ENCODE measurements around the gene TMEM178B. TPM values are rescaled to one million over a fixed set of nuclear protein-coding genes. Genes with fewer than 3 reads are reported as not detected.
A peak's percentile ranks its signal among the peaks of the same experiment; 100 is the strongest.

Gene TMEM178B
- total RNA-seq, 4 donors from 2014 or later, result 7.7 to 49.9 (median 25.9) TPM

DNA sequence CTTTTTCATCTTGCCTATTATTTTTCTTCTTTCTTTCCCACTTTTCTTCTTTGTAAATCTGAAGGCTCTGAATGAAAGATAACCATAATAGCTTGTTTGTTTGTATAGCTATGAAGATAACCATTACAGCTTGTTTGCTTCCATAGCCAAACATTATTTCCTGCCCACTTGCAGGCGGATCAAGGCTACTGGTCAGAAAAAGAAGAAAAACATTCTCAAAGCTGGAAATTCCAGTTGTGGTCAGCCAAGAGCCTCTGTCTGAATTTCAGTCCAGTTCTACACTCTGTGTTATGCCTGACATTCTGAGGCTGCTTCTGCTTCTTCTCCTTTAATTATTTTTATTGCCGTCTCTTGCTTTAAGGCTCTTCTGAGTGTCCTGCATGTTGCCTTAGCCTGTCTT lies 48.9 kb downstream of the TMEM178B start:
- Histone ChIP-seq H3K36me3 (no peaks in the 10 kb centered on the region), H3K27ac (peak overlapping the region; percentile 9 to 47 (median 13)), H3K4me1 (peaks cover 9 to 20% of the 10 kb centered on the region in 2 donors), H3K27me3 (no peaks in the 10 kb centered on the region), H3K9me3 (no peaks in the 10 kb centered on the region), H3K4me3 (replicated peaks in 1 of 3) (no peak overlapping the region)
- WGBS, 2 donors, result 30 to 49% methylated on average over 2 of the region's 2 CpGs
- TF ChIP-seq, protein P1, sequence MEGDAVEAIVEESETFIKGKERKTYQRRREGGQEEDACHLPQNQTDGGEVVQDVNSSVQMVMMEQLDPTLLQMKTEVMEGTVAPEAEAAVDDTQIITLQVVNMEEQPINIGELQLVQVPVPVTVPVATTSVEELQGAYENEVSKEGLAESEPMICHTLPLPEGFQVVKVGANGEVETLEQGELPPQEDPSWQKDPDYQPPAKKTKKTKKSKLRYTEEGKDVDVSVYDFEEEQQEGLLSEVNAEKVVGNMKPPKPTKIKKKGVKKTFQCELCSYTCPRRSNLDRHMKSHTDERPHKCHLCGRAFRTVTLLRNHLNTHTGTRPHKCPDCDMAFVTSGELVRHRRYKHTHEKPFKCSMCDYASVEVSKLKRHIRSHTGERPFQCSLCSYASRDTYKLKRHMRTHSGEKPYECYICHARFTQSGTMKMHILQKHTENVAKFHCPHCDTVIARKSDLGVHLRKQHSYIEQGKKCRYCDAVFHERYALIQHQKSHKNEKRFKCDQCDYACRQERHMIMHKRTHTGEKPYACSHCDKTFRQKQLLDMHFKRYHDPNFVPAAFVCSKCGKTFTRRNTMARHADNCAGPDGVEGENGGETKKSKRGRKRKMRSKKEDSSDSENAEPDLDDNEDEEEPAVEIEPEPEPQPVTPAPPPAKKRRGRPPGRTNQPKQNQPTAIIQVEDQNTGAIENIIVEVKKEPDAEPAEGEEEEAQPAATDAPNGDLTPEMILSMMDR (IDR thresholded peaks at IDR 0.05), result no peak
- no peak for TF ChIP-seq POLR2A (IDR thresholded peaks at IDR 0.05)
- DNase-seq, result peak in 1 of 2 donors; percentile 29
- intact Hi-C loops (cut with DNase I), result no loop called here

DNA sequence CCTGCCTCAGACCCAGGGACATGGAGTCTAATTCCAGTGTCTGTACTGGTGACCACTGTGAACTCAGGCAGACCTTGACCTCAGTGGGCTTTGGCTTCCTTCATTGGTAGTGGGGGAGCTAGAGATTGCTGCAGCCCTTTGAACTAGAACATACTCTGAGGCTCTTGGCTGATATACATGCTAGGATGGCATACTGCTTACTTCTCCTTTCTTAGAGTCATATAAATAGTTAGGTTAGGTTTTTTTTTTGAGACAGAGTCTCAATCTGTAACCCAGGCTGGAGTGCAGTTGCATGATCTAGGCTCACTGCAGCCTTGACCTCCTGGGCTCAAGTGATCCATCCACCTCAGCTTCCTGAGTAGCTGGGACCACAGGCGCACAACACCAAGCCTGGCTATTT lies 49.7 kb downstream of the TMEM178B start:
- no peak for DNase-seq
- intact Hi-C loops (cut with DNase I), result no loop called here

DNA sequence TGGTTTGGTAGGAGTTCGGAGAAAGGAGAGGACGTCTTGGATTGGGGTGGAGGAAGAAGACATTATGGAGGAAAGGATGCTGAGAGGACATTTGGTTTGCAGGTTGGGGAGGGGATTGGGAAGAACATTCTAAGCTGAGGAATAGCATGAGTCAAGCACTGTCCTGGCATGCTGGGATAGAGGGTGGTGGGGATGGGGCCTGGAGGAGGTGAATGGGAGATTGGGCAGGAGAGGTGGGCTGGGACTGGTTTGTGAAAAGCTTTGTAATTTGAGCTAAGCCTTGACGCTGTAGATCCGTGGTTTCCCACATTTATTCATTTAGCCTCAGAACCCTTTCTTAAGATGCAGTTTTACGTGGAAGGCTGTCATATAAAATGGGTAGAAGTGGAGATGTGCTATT lies 52.2 kb downstream of the TMEM178B start:
- intact Hi-C loops (cut with DNase I), result no loop called here
- Histone ChIP-seq H3K4me3 (replicated peaks in 1 of 3) (no peak overlapping the region), H3K27me3 (no peaks in the 10 kb centered on the region), H3K9me3 (no peaks in the 10 kb centered on the region), H3K36me3 (no peaks in the 10 kb centered on the region), H3K4me1 (peaks cover 9 to 10% of the 10 kb centered on the region in 2 donors), H3K27ac (no peak overlapping the region)
- no peak for DNase-seq
- TF ChIP-seq, protein P1 (IDR thresholded peaks at IDR 0.05), result no peak
- TF ChIP-seq POLR2A (IDR thresholded peaks at IDR 0.05), result no peak
- 79 to 80% methylated on average over 5 of the region's 5 CpGs for WGBS, 2 donors

More for the DNA sequence above, 49.7 kb downstream of the TMEM178B start:
- Histone ChIP-seq H3K4me3 (replicated peaks in 1 of 3) (no peak overlapping the region), H3K9me3 (no peaks in the 10 kb centered on the region), H3K27ac (peak overlapping the region in 1 of 3 donors; percentile 47), H3K27me3 (no peaks in the 10 kb centered on the region), H3K36me3 (no peaks in the 10 kb centered on the region), H3K4me1 (peaks cover 9 to 20% of the 10 kb centered on the region in 2 donors)
- TF ChIP-seq, protein P1 (IDR thresholded peaks at IDR 0.05), result no peak
- no peak for TF ChIP-seq POLR2A (IDR thresholded peaks at IDR 0.05)
- 95% methylated on average over 1 of the region's 1 CpG for WGBS, 2 donors

DNA sequence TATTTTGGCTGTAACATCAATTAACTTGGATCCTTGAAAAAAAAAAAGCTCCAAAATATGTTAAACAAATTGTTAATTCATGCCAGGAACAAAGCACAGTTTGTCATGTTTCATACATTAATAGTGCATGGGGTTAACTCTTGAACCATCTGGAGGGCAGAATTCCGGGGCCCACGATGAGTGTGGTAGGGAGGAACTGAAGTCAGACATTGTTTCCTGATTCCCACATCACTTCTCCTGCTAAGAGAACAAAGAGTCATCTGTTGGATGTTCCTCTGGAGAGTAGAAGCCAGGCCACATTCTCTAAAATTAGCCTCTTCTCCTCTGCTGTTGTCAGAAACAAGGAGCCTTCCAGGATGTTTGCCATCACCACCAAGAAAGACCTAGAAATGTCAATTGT lies 54.6 kb downstream of the TMEM178B start:
- no peak for TF ChIP-seq POLR2A (IDR thresholded peaks at IDR 0.05)
- TF ChIP-seq, protein P1 (IDR thresholded peaks at IDR 0.05), result no peak
- Histone ChIP-seq H3K27ac (no peak overlapping the region), H3K9me3 (no peaks in the 10 kb centered on the region), H3K4me3 (replicated peaks in 1 of 3) (no peak overlapping the region), H3K27me3 (no peaks in the 10 kb centered on the region), H3K4me1 (no peaks in the 10 kb centered on the region), H3K36me3 (no peaks in the 10 kb centered on the region)
- DNase-seq, result no peak
- 50 to 75% methylated on average over 2 of the region's 2 CpGs for WGBS, 2 donors
- intact Hi-C loops (cut with DNase I), result no loop called here

DNA sequence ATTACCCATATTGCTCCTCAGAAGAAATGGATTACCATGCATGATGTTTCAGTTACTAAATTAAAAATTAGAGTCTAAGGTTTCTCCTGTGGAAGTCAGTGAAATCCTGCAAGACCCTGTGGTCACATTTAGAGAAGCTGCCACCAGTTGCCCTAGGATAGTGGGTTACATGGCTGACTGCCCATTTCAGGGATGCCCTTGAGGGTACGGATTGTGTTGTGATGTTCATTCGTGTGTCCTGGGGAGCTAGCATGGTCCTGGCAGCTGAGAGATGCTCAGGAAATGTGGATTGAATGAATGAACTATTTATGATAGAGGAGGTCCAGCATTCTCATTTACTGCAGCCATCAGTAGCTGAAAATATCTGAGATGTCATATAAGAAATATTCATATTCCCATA lies 55.1 kb downstream of the TMEM178B start:
- 63 to 76% methylated on average over 2 of the region's 2 CpGs for WGBS, 2 donors

More for the DNA sequence above, 55.1 kb downstream of the TMEM178B start:
- H3K4me3 ChIP-seq (replicated peaks in 1 of 3), result no peak overlapping the region
- H3K9me3 ChIP-seq, result no peaks in the 10 kb centered on the region
- H3K27ac ChIP-seq, result no peak overlapping the region
- no peaks in the 10 kb centered on the region for H3K4me1 ChIP-seq
- H3K36me3 ChIP-seq, result no peaks in the 10 kb centered on the region
- intact Hi-C loops (cut with DNase I), result no loop called here
- H3K27me3 ChIP-seq, result no peaks in the 10 kb centered on the region
- DNase-seq, result no peak
- TF ChIP-seq, protein P1 (IDR thresholded peaks at IDR 0.05), result no peak
- TF ChIP-seq POLR2A (IDR thresholded peaks at IDR 0.05), result no peak

All from thyroid gland (tissue), 4 donors.